MM.1S (cell line): ENCODE measurements around the gene NR6A1.

ENCODE experiments used
- EZH2phosphoT487 ChIP-seq: fragments of 300-600 bp; sonication (generic); IDR thresholded peaks from 2 replicates; pipeline ENCODE4 v1.6.1; 2018; ENCODE audit warnings: antibody characterized with exemption, low read length
- TF ChIP-seq, protein P1 (sequence below): fragments of 300-600 bp; sonication (generic); IDR thresholded peaks from 2 replicates; pipeline ENCODE4 v1.5.1; 2016; ENCODE audit warnings: antibody characterized with exemption, low read length, mixed read lengths

DNA sequence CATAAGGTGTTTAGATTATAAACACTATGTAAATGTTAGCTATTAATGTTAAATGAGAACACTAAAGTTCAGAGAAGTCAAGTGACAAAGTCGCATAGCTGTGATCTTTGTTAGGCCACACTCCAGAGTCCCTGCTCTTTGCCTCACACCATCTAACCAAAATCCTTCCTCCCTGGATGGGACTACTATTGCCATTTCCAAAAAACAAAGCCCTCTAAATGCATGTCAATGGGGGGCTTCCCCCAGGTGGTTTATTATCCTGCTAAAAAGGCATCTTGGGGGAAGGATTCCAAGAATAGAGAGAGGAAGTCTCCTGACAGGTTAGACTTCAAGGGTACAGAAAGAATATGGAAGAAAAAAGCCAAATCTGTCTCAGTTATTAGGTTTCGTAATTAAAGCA is 10.4 kb downstream of the NR6A1 start:
- TF ChIP-seq EZH2phosphoT487 = no peak
- TF ChIP-seq, protein P1, sequence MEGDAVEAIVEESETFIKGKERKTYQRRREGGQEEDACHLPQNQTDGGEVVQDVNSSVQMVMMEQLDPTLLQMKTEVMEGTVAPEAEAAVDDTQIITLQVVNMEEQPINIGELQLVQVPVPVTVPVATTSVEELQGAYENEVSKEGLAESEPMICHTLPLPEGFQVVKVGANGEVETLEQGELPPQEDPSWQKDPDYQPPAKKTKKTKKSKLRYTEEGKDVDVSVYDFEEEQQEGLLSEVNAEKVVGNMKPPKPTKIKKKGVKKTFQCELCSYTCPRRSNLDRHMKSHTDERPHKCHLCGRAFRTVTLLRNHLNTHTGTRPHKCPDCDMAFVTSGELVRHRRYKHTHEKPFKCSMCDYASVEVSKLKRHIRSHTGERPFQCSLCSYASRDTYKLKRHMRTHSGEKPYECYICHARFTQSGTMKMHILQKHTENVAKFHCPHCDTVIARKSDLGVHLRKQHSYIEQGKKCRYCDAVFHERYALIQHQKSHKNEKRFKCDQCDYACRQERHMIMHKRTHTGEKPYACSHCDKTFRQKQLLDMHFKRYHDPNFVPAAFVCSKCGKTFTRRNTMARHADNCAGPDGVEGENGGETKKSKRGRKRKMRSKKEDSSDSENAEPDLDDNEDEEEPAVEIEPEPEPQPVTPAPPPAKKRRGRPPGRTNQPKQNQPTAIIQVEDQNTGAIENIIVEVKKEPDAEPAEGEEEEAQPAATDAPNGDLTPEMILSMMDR = no peak
